ENCODE results near the gene ARHGAP15.

DNA sequence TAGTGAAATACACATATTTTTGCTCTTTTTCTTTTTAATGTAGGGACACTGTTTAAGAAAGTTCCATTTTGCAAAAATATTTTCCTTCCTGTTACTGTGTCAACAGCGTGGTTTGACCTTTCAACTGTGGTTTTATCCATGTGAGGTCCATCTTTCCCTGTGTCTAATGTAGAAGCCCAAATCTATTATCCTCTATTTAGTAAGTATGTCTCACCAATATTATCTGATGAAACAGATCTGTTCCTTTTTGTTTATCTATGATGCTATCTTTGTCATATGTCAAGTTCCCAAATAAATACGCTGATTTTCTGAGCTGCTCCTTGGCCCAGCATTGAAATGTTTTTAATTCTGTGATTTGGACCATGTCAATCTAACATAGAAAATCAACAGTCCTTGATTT is 3.5 kb upstream of the ARHGAP15 start:
- TF ChIP-seq, protein P1, sequence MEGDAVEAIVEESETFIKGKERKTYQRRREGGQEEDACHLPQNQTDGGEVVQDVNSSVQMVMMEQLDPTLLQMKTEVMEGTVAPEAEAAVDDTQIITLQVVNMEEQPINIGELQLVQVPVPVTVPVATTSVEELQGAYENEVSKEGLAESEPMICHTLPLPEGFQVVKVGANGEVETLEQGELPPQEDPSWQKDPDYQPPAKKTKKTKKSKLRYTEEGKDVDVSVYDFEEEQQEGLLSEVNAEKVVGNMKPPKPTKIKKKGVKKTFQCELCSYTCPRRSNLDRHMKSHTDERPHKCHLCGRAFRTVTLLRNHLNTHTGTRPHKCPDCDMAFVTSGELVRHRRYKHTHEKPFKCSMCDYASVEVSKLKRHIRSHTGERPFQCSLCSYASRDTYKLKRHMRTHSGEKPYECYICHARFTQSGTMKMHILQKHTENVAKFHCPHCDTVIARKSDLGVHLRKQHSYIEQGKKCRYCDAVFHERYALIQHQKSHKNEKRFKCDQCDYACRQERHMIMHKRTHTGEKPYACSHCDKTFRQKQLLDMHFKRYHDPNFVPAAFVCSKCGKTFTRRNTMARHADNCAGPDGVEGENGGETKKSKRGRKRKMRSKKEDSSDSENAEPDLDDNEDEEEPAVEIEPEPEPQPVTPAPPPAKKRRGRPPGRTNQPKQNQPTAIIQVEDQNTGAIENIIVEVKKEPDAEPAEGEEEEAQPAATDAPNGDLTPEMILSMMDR (conservative IDR thresholded peaks at IDR 0.05), result no peak
- no peak for TF ChIP-seq EZH2 (IDR thresholded peaks at IDR 0.05; ENCODE audit: low read depth)
